ENCODE measurements around the gene PTPRC. TPM values are rescaled to one million over a fixed set of nuclear protein-coding genes. Genes with fewer than 3 reads are reported as not detected.

The PTPRC gene
- polyA plus RNA-seq, 1 donor (not counting 4 experiments of a cell fraction or from before 2014, with no cell fraction given), result not detected

- no peak overlapping the region for H3K4me3 ChIP-seq (ENCODE audit: control insufficient read depth in 2 of 3, extremely low read depth in 1 of 3, insufficient read depth in 2 of 3, low read depth in 1 of 3, low read length in 3 of 3)
- H3K9ac ChIP-seq (ENCODE audit: control insufficient read depth, extremely low read depth, insufficient read depth, low read length), result no peak overlapping the region
- H3K27ac ChIP-seq (ENCODE audit: control insufficient read depth, insufficient read depth, low read length), result no peak overlapping the region
- H3K4me2 ChIP-seq (ENCODE audit: control insufficient read depth, extremely low read depth, insufficient read depth, low read depth, low read length), result no peak overlapping the region
- no peaks in the 10 kb centered on the region for H3K79me2 ChIP-seq (ENCODE audit: control insufficient read depth, insufficient read depth, low read length)
- H4K20me1 ChIP-seq (ENCODE audit: control insufficient read depth, extremely low read depth, insufficient read depth, low read length), result no peaks in the 10 kb centered on the region
- H3K9me1 ChIP-seq (ENCODE audit: control insufficient read depth, extremely low read depth, insufficient read depth, low read length), result no peaks in the 10 kb centered on the region
- no peak for TF ChIP-seq EZH2 (IDR thresholded peaks at IDR 0.05; ENCODE audit: low read length)
- TF ChIP-seq CTCF (optimal IDR thresholded peaks at IDR 0.05 in 1 of 3, IDR thresholded peaks at IDR 0.05 in 1 of 3, conservative IDR thresholded peaks at IDR 0.05 in 1 of 3; ENCODE audit: extremely low read depth in 1 of 3, insufficient read depth in 2 of 3, low read length in 3 of 3), result no peak
- dilution Hi-C loops (cut with MboI; ENCODE audit: extremely low pct_ligation_motif_present, low sequenced_read_pairs), result no loop called here
- H2AFZ ChIP-seq (ENCODE audit: control insufficient read depth, low read length), result no peak overlapping the region
- no peaks in the 10 kb centered on the region for H3K36me3 ChIP-seq (ENCODE audit: control insufficient read depth in 2 of 2, extremely low read depth in 1 of 2, insufficient read depth in 2 of 2, low read length in 2 of 2)
- FAIRE-seq (no peak), DNase-seq (ENCODE audit: low read depth, low spot score) (no peak)
- H3K9me3 ChIP-seq (ENCODE audit: control insufficient read depth, low read depth, low read length), result no peaks in the 10 kb centered on the region
- H3K27me3 ChIP-seq (ENCODE audit: control insufficient read depth, extremely low read depth, insufficient read depth, low read length), result no peaks in the 10 kb centered on the region
- no peaks in the 10 kb centered on the region for H3K4me1 ChIP-seq (ENCODE audit: control insufficient read depth, extremely low read depth, insufficient read depth, low read length)
Observed at GRCh38 chr1:198619375-198620140, 19.3 kb upstream of the PTPRC start.

GRCh38 chr1:198620218-198620617, 18.6 kb upstream of the PTPRC start:
- dilution Hi-C loops (cut with MboI; ENCODE audit: extremely low pct_ligation_motif_present, low sequenced_read_pairs), result no loop called here
- H3K27ac ChIP-seq (ENCODE audit: control insufficient read depth, insufficient read depth, low read length), result no peak overlapping the region
- no peaks in the 10 kb centered on the region for H3K9me3 ChIP-seq (ENCODE audit: control insufficient read depth, low read depth, low read length)

More at GRCh38 chr1:198620218-198620617, 18.6 kb upstream of the PTPRC start:
- H2AFZ ChIP-seq (ENCODE audit: control insufficient read depth, low read length), result no peak overlapping the region
- H3K4me3 ChIP-seq (ENCODE audit: control insufficient read depth in 2 of 3, extremely low read depth in 1 of 3, insufficient read depth in 2 of 3, low read depth in 1 of 3, low read length in 3 of 3), result no peak overlapping the region
- no peak overlapping the region for H3K9ac ChIP-seq (ENCODE audit: control insufficient read depth, extremely low read depth, insufficient read depth, low read length)
- no peak for TF ChIP-seq EZH2 (IDR thresholded peaks at IDR 0.05; ENCODE audit: low read length)
- TF ChIP-seq CTCF (optimal IDR thresholded peaks at IDR 0.05 in 1 of 3, IDR thresholded peaks at IDR 0.05 in 1 of 3, conservative IDR thresholded peaks at IDR 0.05 in 1 of 3; ENCODE audit: extremely low read depth in 1 of 3, insufficient read depth in 2 of 3, low read length in 3 of 3), result no peak
- no peaks in the 10 kb centered on the region for H3K9me1 ChIP-seq (ENCODE audit: control insufficient read depth, extremely low read depth, insufficient read depth, low read length)
- FAIRE-seq, result no peak
- no peaks in the 10 kb centered on the region for H4K20me1 ChIP-seq (ENCODE audit: control insufficient read depth, extremely low read depth, insufficient read depth, low read length)
- no peak for DNase-seq (ENCODE audit: low read depth, low spot score)
- no peaks in the 10 kb centered on the region for H3K4me1 ChIP-seq (ENCODE audit: control insufficient read depth, extremely low read depth, insufficient read depth, low read length)
- H3K36me3 ChIP-seq (ENCODE audit: control insufficient read depth in 2 of 2, extremely low read depth in 1 of 2, insufficient read depth in 2 of 2, low read length in 2 of 2), result no peaks in the 10 kb centered on the region
- H3K4me2 ChIP-seq (ENCODE audit: control insufficient read depth, extremely low read depth, insufficient read depth, low read depth, low read length), result no peak overlapping the region
- no peaks in the 10 kb centered on the region for H3K27me3 ChIP-seq (ENCODE audit: control insufficient read depth, extremely low read depth, insufficient read depth, low read length)
- no peaks in the 10 kb centered on the region for H3K79me2 ChIP-seq (ENCODE audit: control insufficient read depth, insufficient read depth, low read length)

Measured in keratinocyte (primary cell).